OCI-LY3 (cell line): ENCODE data around the gene LRRC41.
"Not testable (repeated sequence)": the region's sequence is repeated elsewhere in the genome, so short reads cannot be mapped to it uniquely, and the experiment has no call there.

ENCODE experiments used
- H2AFZ ChIP-seq: fragments of 200-600, 300-600 bp; shearing (Covaris generic); 2 replicates; pipeline ENCODE4 v1.6.0; 2014; ENCODE audit warnings: antibody characterized with exemption, low read depth, low read length
- H3K27ac ChIP-seq: fragments of 200-600, 300-600 bp; sonication (generic); 2 replicates; pipeline ENCODE4 v1.5.1; 2014; ENCODE audit warnings: mild to moderate bottlenecking, low read length, moderate library complexity, mixed read lengths
- H3K27me3 ChIP-seq: fragments of 200-600, 300-600 bp; sonication (generic); 2 replicates; pipeline ENCODE4 v1.6.1; 2014; ENCODE audit warnings: low read depth, low read length, mixed read lengths
- H3K36me3 ChIP-seq: fragments of 200-600, 300-600 bp; sonication (generic); replicated peaks from 2 replicates; pipeline ENCODE3; 2014; ENCODE audit warnings: low read depth, low read length, mixed read lengths
- H3K4me1 ChIP-seq: fragments of 300-600, 200-600 bp; sonication (generic); 2 replicates; pipeline ENCODE4 v1.6.1; 2014; ENCODE audit warnings: low read length, mixed read lengths
- H3K4me2 ChIP-seq: fragments of 200-600, 300-600 bp; sonication (generic); 2 replicates; pipeline ENCODE4 v1.6.1; 2014; ENCODE audit warnings: low read length, mixed read lengths
- H3K4me3 ChIP-seq: fragments of 300-600, 200-600 bp; sonication (generic); 2 replicates; pipeline ENCODE4 v1.5.1; 2014; ENCODE audit warnings: antibody characterized with exemption, mild to moderate bottlenecking, low read length, moderate library complexity
- H3K79me2 ChIP-seq: fragments of 300-600, 200-600 bp; shearing (Covaris generic); 2 replicates; pipeline ENCODE4 v1.6.1; 2014; ENCODE audit warnings: mild to moderate bottlenecking, low read length, mixed read lengths
- H3K9ac ChIP-seq: fragments of 300-600, 200-600 bp; shearing (Covaris generic); 2 replicates; pipeline ENCODE4 v1.6.0; 2014; ENCODE audit warnings: mild to moderate bottlenecking, low read length, moderate library complexity
- H3K9me3 ChIP-seq: fragments of 200-600, 300-600 bp; shearing (Covaris generic); 2 replicates; pipeline ENCODE4 v1.6.1; 2014; ENCODE audit warnings: low read length, mixed read lengths; ENCODE audit not compliant: insufficient read depth
- H4K20me1 ChIP-seq: fragments of 200-600, 300-600 bp; sonication (generic); 2 replicates; pipeline ENCODE4 v1.6.1; 2016; ENCODE audit warnings: low read length, mixed read lengths; ENCODE audit not compliant: insufficient read depth
- CTCF ChIP-seq: fragments of 200-600, 300-600 bp; sonication (generic); IDR thresholded peaks from 2 replicates; pipeline ENCODE4 v1.5.1; 2014; ENCODE audit warnings: antibody characterized with exemption, low read length, low read depth
- EZH2phosphoT487 ChIP-seq: fragments of 200-600 bp; shearing (Covaris generic); IDR thresholded peaks from 2 replicates; pipeline ENCODE4 v1.6.1; 2018; ENCODE audit warnings: antibody characterized with exemption, mixed run types, low read depth

Gene LRRC41

GRCh38 chr1:46247436-46248121, 55.8 kb downstream of the LRRC41 start, which contains the start of gene RAD54L:
RAD54L (plus strand) TSS chr1:46247763; CDS start chr1:46248406, 643 bp downstream.
- no peaks in the 10 kb centered on the region for H3K27me3 ChIP-seq
- H3K4me1 ChIP-seq: peaks cover 16% of the 10 kb centered on the region
- peaks cover 20% of the 10 kb centered on the region for H3K36me3 ChIP-seq
- peak within 1 kb of the TSS; percentile 90 for H2AFZ ChIP-seq
- H3K4me2 ChIP-seq: peak within 1 kb of the TSS; percentile 96
- H3K9ac ChIP-seq: peak within 1 kb of the TSS; percentile 85
- H3K79me2 ChIP-seq: peaks cover 23% of the 10 kb centered on the region
- H3K4me3 ChIP-seq: peak within 1 kb of the TSS; percentile 95
- peak within 1 kb of the TSS; percentile 43 for H3K27ac ChIP-seq
- no peaks in the 10 kb centered on the region for H3K9me3 ChIP-seq
- no peaks in the 10 kb centered on the region for H4K20me1 ChIP-seq
- TF ChIP-seq EZH2phosphoT487 (no peak), CTCF (no peak)

GRCh38 chr1:46246548-46247435, 56.6 kb downstream of the LRRC41 start:
- H3K36me3 ChIP-seq: peaks cover 15% of the 10 kb centered on the region
- H3K27me3 ChIP-seq: no peaks in the 10 kb centered on the region
- peaks cover 23% of the 10 kb centered on the region for H3K79me2 ChIP-seq
- no peaks in the 10 kb centered on the region for H4K20me1 ChIP-seq
- peak overlapping the region; percentile 85 for H3K9ac ChIP-seq
- H2AFZ ChIP-seq: peak overlapping the region; percentile 90
- TF ChIP-seq CTCF (no peak), EZH2phosphoT487 (no peak)
- peak overlapping the region; percentile 36 for H3K27ac ChIP-seq
- H3K4me1 ChIP-seq: peaks cover 16% of the 10 kb centered on the region
- peak overlapping the region; percentile 88 for H3K4me3 ChIP-seq
- peak overlapping the region; percentile 96 for H3K4me2 ChIP-seq
- H3K9me3 ChIP-seq: no peaks in the 10 kb centered on the region

- Histone ChIP-seq H3K4me3 (peak overlapping the region; percentile 88), H3K4me2 (peak overlapping the region; percentile 96)
- H3K27ac ChIP-seq: not testable (repeated sequence)
These were observed 57.3 kb downstream of the LRRC41 start for GRCh38 chr1:46246136-46246535.

GRCh38 chr1:46244656-46245371, 58.6 kb downstream of the LRRC41 start:
- peaks cover 16% of the 10 kb centered on the region for H3K4me1 ChIP-seq
- H3K4me2 ChIP-seq: no peak overlapping the region
- H3K36me3 ChIP-seq: peaks cover 7% of the 10 kb centered on the region
- no peaks in the 10 kb centered on the region for H3K27me3 ChIP-seq
- H3K9ac ChIP-seq: no peak overlapping the region
- H3K4me3 ChIP-seq: no peak overlapping the region
- H3K9me3 ChIP-seq: no peaks in the 10 kb centered on the region
- H4K20me1 ChIP-seq: no peaks in the 10 kb centered on the region
- peak overlapping the region; percentile 23; the same call in 1 of the 2 replicates for H2AFZ ChIP-seq
- peaks cover 21% of the 10 kb centered on the region for H3K79me2 ChIP-seq
- TF ChIP-seq EZH2phosphoT487: no peak
- peak; percentile 46 for TF ChIP-seq CTCF
- H3K27ac ChIP-seq: no peak overlapping the region

More at GRCh38 chr1:46246136-46246535, 57.3 kb downstream of the LRRC41 start:
- not testable (repeated sequence) for H2AFZ ChIP-seq, H3K27me3 ChIP-seq, H4K20me1 ChIP-seq, H3K9me3 ChIP-seq
- peaks cover 23% of the 10 kb centered on the region for H3K79me2 ChIP-seq
- H3K4me1 ChIP-seq: peaks cover 16% of the 10 kb centered on the region
- H3K36me3 ChIP-seq: peaks cover 15% of the 10 kb centered on the region
- H3K9ac ChIP-seq: peak overlapping the region; percentile 85; the same call in 1 of the 2 replicates

GRCh38 chr1:46243831-46244230, 59.6 kb downstream of the LRRC41 start:
- not testable (repeated sequence) for H3K27me3 ChIP-seq, H4K20me1 ChIP-seq, H2AFZ ChIP-seq, H3K27ac ChIP-seq, H3K4me3 ChIP-seq, H3K9me3 ChIP-seq, H3K36me3 ChIP-seq, H3K9ac ChIP-seq, H3K4me2 ChIP-seq
- peaks cover 14% of the 10 kb centered on the region for H3K4me1 ChIP-seq
- peaks cover 13% of the 10 kb centered on the region for H3K79me2 ChIP-seq
